ENCODE data around the gene HMGN5. TPM values are rescaled to one million over a fixed set of nuclear protein-coding genes. Genes with fewer than 3 reads are reported as not detected.

HMGN5 gene
- polyA plus RNA-seq, 1 donor from 2014 or later: 0.45 TPM

DNA sequence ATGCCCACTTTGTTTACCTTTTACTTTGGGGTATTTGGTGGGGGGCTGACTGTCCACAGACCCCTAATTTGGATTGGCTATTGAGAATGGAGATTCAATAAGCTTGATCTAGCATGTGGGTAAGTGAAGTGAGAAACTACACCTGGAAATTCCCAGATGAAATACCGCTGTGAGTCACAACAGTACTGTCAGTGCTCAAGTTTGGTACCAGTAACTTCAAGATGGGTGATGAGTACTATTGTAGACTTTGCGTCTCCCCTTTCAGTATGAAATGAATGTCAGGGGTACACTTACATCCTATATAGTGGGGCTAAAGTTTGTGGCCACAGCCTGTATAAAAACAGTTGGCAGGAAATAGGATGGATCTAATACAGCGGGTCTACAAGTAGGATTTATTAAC is 33.3 kb downstream of the HMGN5 start:
- H2AFZ ChIP-seq (ENCODE audit: low read depth, low read length): no peak overlapping the region
- H3K4me2 ChIP-seq (ENCODE audit: low read length): no peak overlapping the region
- no peaks in the 10 kb centered on the region for H3K9me2 ChIP-seq (ENCODE audit: insufficient read depth, low read length)
- no peaks in the 10 kb centered on the region for H3K36me3 ChIP-seq (ENCODE audit: insufficient read depth, low read length)
- H3K9me3 ChIP-seq (ENCODE audit: low read length): no peaks in the 10 kb centered on the region
- no peaks in the 10 kb centered on the region for H3K27me3 ChIP-seq (ENCODE audit: insufficient read depth, low read depth, low read length)
- no peak overlapping the region for H3K4me3 ChIP-seq (ENCODE audit: low read length)
- H3F3A ChIP-seq (ENCODE audit: insufficient read depth, low read length, poor library complexity, severe bottlenecking): no peaks in the 10 kb centered on the region
- no peak overlapping the region for H3K27ac ChIP-seq (ENCODE audit: low read length)
- H4K20me1 ChIP-seq (ENCODE audit: insufficient read depth): no peaks in the 10 kb centered on the region
- no peaks in the 10 kb centered on the region for H3K79me2 ChIP-seq (replicated peaks; ENCODE audit: insufficient read depth, low read length)
- no peak overlapping the region for H3K9ac ChIP-seq (ENCODE audit: low read length)
- TF ChIP-seq, protein P1, sequence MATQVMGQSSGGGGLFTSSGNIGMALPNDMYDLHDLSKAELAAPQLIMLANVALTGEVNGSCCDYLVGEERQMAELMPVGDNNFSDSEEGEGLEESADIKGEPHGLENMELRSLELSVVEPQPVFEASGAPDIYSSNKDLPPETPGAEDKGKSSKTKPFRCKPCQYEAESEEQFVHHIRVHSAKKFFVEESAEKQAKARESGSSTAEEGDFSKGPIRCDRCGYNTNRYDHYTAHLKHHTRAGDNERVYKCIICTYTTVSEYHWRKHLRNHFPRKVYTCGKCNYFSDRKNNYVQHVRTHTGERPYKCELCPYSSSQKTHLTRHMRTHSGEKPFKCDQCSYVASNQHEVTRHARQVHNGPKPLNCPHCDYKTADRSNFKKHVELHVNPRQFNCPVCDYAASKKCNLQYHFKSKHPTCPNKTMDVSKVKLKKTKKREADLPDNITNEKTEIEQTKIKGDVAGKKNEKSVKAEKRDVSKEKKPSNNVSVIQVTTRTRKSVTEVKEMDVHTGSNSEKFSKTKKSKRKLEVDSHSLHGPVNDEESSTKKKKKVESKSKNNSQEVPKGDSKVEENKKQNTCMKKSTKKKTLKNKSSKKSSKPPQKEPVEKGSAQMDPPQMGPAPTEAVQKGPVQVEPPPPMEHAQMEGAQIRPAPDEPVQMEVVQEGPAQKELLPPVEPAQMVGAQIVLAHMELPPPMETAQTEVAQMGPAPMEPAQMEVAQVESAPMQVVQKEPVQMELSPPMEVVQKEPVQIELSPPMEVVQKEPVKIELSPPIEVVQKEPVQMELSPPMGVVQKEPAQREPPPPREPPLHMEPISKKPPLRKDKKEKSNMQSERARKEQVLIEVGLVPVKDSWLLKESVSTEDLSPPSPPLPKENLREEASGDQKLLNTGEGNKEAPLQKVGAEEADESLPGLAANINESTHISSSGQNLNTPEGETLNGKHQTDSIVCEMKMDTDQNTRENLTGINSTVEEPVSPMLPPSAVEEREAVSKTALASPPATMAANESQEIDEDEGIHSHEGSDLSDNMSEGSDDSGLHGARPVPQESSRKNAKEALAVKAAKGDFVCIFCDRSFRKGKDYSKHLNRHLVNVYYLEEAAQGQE (IDR thresholded peaks at IDR 0.05; ENCODE audit: borderline replicate concordance): no peak

DNA sequence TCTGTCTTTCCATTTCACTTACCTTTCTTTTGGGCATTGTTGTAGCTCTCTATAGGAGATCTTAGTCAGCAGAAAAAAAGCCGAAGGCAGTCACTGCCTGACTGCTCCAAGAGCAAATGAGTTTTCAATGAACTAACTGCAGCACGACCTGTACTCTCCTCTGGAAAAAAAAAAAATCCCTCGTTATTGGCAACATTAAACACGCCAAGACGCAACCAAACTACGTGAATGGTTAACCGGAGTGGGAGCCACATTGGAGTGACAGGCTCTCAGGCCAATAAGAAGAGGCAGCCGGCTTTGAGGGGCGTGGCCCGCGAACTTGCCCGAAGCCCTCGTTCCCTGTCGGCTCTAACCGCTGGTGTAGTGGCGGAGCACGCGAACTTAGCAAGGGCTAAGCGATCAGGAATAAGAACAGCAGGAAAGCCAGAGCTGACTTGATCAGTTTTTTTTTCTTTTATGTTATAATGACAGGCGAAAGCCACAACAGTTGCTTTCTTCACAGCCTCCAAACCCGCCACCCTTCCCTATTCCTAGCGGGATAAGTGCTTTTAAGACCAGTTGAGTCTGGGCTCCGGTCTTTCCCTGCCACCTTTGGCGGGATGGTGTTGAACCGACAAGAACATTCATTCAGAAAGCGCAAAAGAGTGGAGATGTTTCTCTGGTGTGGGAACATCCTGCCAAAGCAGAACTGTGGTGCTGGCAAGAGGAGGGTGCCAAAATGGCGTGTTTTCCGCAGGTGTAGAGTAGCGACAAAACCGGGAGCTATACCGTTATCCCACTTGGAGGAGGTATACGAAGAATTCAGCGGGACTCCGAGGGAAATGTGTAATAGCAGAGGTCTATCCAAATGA is 80.0 kb downstream of the HMGN5 start:
- no peaks in the 10 kb centered on the region for H3K9me3 ChIP-seq (ENCODE audit: low read length)
- TF ChIP-seq MXI1 (conservative IDR thresholded peaks at IDR 0.05; ENCODE audit: poor library complexity, severe bottlenecking): no peak
- no peak for TF ChIP-seq EP300 (conservative IDR thresholded peaks at IDR 0.05; ENCODE audit: poor library complexity, severe bottlenecking)
- TF ChIP-seq POLR2AphosphoS5 (IDR thresholded peaks at IDR 0.05): no peak
- no peak for TF ChIP-seq SMC3 (conservative IDR thresholded peaks at IDR 0.05; ENCODE audit: poor library complexity)
- no peak for TF ChIP-seq RAD21 (conservative IDR thresholded peaks at IDR 0.05)
- TF ChIP-seq TAF1 (IDR thresholded peaks at IDR 0.05; ENCODE audit: low read depth): no peak
- TF ChIP-seq EZH2 (IDR thresholded peaks at IDR 0.05; ENCODE audit: borderline replicate concordance, insufficient read depth, low read length, poor library complexity, severe bottlenecking): no peak
- TF ChIP-seq, protein P1 (IDR thresholded peaks at IDR 0.05; ENCODE audit: borderline replicate concordance): no peak
- TF ChIP-seq, protein P2, sequence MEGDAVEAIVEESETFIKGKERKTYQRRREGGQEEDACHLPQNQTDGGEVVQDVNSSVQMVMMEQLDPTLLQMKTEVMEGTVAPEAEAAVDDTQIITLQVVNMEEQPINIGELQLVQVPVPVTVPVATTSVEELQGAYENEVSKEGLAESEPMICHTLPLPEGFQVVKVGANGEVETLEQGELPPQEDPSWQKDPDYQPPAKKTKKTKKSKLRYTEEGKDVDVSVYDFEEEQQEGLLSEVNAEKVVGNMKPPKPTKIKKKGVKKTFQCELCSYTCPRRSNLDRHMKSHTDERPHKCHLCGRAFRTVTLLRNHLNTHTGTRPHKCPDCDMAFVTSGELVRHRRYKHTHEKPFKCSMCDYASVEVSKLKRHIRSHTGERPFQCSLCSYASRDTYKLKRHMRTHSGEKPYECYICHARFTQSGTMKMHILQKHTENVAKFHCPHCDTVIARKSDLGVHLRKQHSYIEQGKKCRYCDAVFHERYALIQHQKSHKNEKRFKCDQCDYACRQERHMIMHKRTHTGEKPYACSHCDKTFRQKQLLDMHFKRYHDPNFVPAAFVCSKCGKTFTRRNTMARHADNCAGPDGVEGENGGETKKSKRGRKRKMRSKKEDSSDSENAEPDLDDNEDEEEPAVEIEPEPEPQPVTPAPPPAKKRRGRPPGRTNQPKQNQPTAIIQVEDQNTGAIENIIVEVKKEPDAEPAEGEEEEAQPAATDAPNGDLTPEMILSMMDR (IDR thresholded peaks at IDR 0.05; ENCODE audit: poor library complexity, severe bottlenecking): no peak
- no peaks in the 10 kb centered on the region for H3F3A ChIP-seq (ENCODE audit: insufficient read depth, low read length, poor library complexity, severe bottlenecking)
- no peaks in the 10 kb centered on the region for H3K9me2 ChIP-seq (ENCODE audit: insufficient read depth, low read length)
- peak overlapping the region; percentile 14 for H2AFZ ChIP-seq (ENCODE audit: low read depth, low read length)
- no peaks in the 10 kb centered on the region for H3K36me3 ChIP-seq (ENCODE audit: insufficient read depth, low read length)
- no peaks in the 10 kb centered on the region for H4K20me1 ChIP-seq (ENCODE audit: insufficient read depth)
- H3K27me3 ChIP-seq (ENCODE audit: insufficient read depth, low read depth, low read length): no peaks in the 10 kb centered on the region
- peak overlapping the region; percentile 38 for H3K9ac ChIP-seq (ENCODE audit: low read length)
- no peak overlapping the region for H3K27ac ChIP-seq (ENCODE audit: low read length)
- peak overlapping the region; percentile 51 for H3K4me2 ChIP-seq (ENCODE audit: low read length)
- H3K79me2 ChIP-seq (replicated peaks; ENCODE audit: insufficient read depth, low read length): no peaks in the 10 kb centered on the region
- peak overlapping the region; percentile 75 for H3K4me3 ChIP-seq (ENCODE audit: low read length)
